ENCODE measurements around the gene SLC13A2.

- TF ChIP-seq, protein P1, sequence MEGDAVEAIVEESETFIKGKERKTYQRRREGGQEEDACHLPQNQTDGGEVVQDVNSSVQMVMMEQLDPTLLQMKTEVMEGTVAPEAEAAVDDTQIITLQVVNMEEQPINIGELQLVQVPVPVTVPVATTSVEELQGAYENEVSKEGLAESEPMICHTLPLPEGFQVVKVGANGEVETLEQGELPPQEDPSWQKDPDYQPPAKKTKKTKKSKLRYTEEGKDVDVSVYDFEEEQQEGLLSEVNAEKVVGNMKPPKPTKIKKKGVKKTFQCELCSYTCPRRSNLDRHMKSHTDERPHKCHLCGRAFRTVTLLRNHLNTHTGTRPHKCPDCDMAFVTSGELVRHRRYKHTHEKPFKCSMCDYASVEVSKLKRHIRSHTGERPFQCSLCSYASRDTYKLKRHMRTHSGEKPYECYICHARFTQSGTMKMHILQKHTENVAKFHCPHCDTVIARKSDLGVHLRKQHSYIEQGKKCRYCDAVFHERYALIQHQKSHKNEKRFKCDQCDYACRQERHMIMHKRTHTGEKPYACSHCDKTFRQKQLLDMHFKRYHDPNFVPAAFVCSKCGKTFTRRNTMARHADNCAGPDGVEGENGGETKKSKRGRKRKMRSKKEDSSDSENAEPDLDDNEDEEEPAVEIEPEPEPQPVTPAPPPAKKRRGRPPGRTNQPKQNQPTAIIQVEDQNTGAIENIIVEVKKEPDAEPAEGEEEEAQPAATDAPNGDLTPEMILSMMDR (conservative IDR thresholded peaks at IDR 0.05; ENCODE audit: low read depth, low read length) = no peak
- TF ChIP-seq MXI1 (IDR thresholded peaks at IDR 0.05; ENCODE audit: borderline replicate concordance, low read depth, low read length) (no peak), FOS (IDR thresholded peaks at IDR 0.05; ENCODE audit: low read depth, low read length) (no peak), POLR2A (IDR thresholded peaks at IDR 0.05; ENCODE audit: low read depth, low read length) (no peak), MAZ (IDR thresholded peaks at IDR 0.05; ENCODE audit: borderline replicate concordance, low read depth, low read length) (no peak), RAD21 (IDR thresholded peaks at IDR 0.05; ENCODE audit: low read length) (no peak), ELK1 (IDR thresholded peaks at IDR 0.05; ENCODE audit: borderline replicate concordance, low read depth, low read length) (no peak), CHD1 (IDR thresholded peaks at IDR 0.05; ENCODE audit: low read depth, low read length) (no peak)
- TF ChIP-seq, protein P2, sequence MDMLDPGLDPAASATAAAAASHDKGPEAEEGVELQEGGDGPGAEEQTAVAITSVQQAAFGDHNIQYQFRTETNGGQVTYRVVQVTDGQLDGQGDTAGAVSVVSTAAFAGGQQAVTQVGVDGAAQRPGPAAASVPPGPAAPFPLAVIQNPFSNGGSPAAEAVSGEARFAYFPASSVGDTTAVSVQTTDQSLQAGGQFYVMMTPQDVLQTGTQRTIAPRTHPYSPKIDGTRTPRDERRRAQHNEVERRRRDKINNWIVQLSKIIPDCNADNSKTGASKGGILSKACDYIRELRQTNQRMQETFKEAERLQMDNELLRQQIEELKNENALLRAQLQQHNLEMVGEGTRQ (IDR thresholded peaks at IDR 0.05; ENCODE audit: low read depth, low read length) = no peak
Measured at GRCh38 chr17:28541439-28541838, 68.0 kb downstream of the SLC13A2 start.
